Fibroblast of lung (primary cell): Measurements from ENCODE around the gene CLIP2. TPM values are rescaled to one million over a fixed set of nuclear protein-coding genes. Genes with fewer than 3 reads are reported as not detected.
A peak's percentile ranks its signal among the peaks of the same experiment; 100 is the strongest.

ENCODE experiments used
- DNase-seq, 2 donors: peaks; one replicate each; pipeline versions ENCODE4 v3.0.0 to v3.0.0-alpha.2; 2010; ENCODE audit warnings: low read depth in 2 of 2
- H2AFZ ChIP-seq: 2 replicates; pipeline ENCODE4 v1.5.1; 2012; ENCODE audit warnings: low read length, control low read depth, inconsistent platforms
- H3K27ac ChIP-seq: 2 replicates; pipeline ENCODE4 v1.5.1; 2011; ENCODE audit warnings: low read length, control low read depth; ENCODE audit not compliant: insufficient read depth
- H3K27me3 ChIP-seq: 2 replicates; pipeline ENCODE4 v1.5.1; 2011; ENCODE audit warnings: mild to moderate bottlenecking, low read length; ENCODE audit not compliant: control insufficient read depth, insufficient read depth
- H3K36me3 ChIP-seq: 2 replicates; pipeline ENCODE4 v1.5.1; 2011; ENCODE audit warnings: low read length; ENCODE audit not compliant: control insufficient read depth, insufficient read depth
- H3K4me1 ChIP-seq: 2 replicates; pipeline ENCODE4 v1.5.1; 2011; ENCODE audit warnings: low read length; ENCODE audit not compliant: control insufficient read depth, insufficient read depth; ENCODE audit errors: extremely low read depth
- H3K4me2 ChIP-seq: 2 replicates; pipeline ENCODE4 v1.5.1; 2011; ENCODE audit warnings: low read length, control low read depth; ENCODE audit not compliant: insufficient read depth; ENCODE audit errors: extremely low read depth
- H3K4me3 ChIP-seq, 4 experiments: fragments of 200-600 bp in 1 of 4; sonication (generic) in 1 of 4; replicated peaks in 1 of 4; 2 replicates each; pipeline ENCODE4 v1.5.1; 2011 to 2016; ENCODE audit warnings: low read length in 4 of 4, low read depth in 3 of 4, mild to moderate bottlenecking in 3 of 4, control low read depth in 2 of 4, inconsistent platforms in 1 of 4, mixed read lengths in 1 of 4; ENCODE audit not compliant: insufficient read depth in 1 of 4; ENCODE audit errors: control extremely low read depth in 1 of 4
- H3K79me2 ChIP-seq: 2 replicates; pipeline ENCODE4 v1.5.1; 2012; ENCODE audit warnings: mild to moderate bottlenecking, low read length, inconsistent platforms; ENCODE audit not compliant: control insufficient read depth, insufficient read depth
- H3K9ac ChIP-seq: 2 replicates; pipeline ENCODE4 v1.5.1; 2011; ENCODE audit warnings: mild to moderate bottlenecking, low read length, control low read depth; ENCODE audit not compliant: insufficient read depth
- H3K9me3 ChIP-seq: 2 replicates; pipeline ENCODE4 v1.5.1; 2012; ENCODE audit warnings: low read depth, low read length; ENCODE audit not compliant: control insufficient read depth, insufficient read depth
- H4K20me1 ChIP-seq: 2 replicates; pipeline ENCODE4 v1.5.1; 2011; ENCODE audit warnings: low read length; ENCODE audit not compliant: control insufficient read depth, insufficient read depth; ENCODE audit errors: extremely low read depth
- CTCF ChIP-seq, 2 donors: IDR thresholded peaks in 1 of 2; conservative IDR thresholded peaks in 1 of 2; 1 replicate in 1 of 2; 2 replicates in 1 of 2; pipeline ENCODE4 v1.5.1; 2011 to 2012; ENCODE audit warnings: low read length in 2 of 2, control low read depth in 1 of 2, inconsistent platforms in 1 of 2, low read depth in 1 of 2, mild to moderate bottlenecking in 1 of 2
- EZH2 ChIP-seq: IDR thresholded peaks from 2 replicates; pipeline ENCODE4 v1.5.1; 2012; ENCODE audit warnings: low read length, control low read depth, mild to moderate bottlenecking; ENCODE audit errors: missing control alignments
- polyA plus RNA-seq, 2 donors: library from polyadenylated mRNA; depleted of rRNA in 1 of 2; stranded (reverse) in 1 of 2; unstranded in 1 of 2; fragments of >200 nt; gene quantifications; 2 replicates each; pipeline ENCODE4 v1.2.1, GENCODE V29; 2011 to 2012; ENCODE audit warnings: missing spikeins in 1 of 2
- total RNA-seq: library from RNA; depleted of rRNA; stranded (reverse); fragments of >200 nt; gene quantifications from 2 replicates; pipeline ENCODE4 v1.2.1, GENCODE V29; 2014

The CLIP2 gene
- total and polyA plus RNA-seq, 2 donors (not counting 1 experiment from before 2014, with no cell fraction given): 13.1 to 77.8 TPM

- Histone ChIP-seq H3K27ac (peak overlapping the region; percentile 44), H3K9ac (peak overlapping the region; percentile 20), H3K9me3 (no peaks in the 10 kb centered on the region), H3K36me3 (no peaks in the 10 kb centered on the region), H3K4me3 (peak overlapping the region; percentile 27 to 57 (median 39)), H3K4me2 (peak overlapping the region; percentile 49), H3K4me1 (peaks cover 7% of the 10 kb centered on the region), H3K79me2 (no peaks in the 10 kb centered on the region), H4K20me1 (no peaks in the 10 kb centered on the region), H2AFZ (peak overlapping the region; percentile 14), H3K27me3 (no peaks in the 10 kb centered on the region)
- TF ChIP-seq EZH2 (no peak), CTCF (conservative IDR thresholded peaks at IDR 0.05 in 1 of 2, IDR thresholded peaks at IDR 0.05 in 1 of 2; ENCODE audit: low read depth in 1 of 2, low read length in 2 of 2) (no peak)
- peak; percentile 78 for DNase-seq
Measured at GRCh38 chr7:74269757-74270277, 19.4 kb upstream of the CLIP2 start.

- Histone ChIP-seq H3K4me2 (no peak overlapping the region), H3K27me3 (no peaks in the 10 kb centered on the region), H3K9ac (no peak overlapping the region), H4K20me1 (no peaks in the 10 kb centered on the region), H3K79me2 (no peaks in the 10 kb centered on the region), H3K9me3 (no peaks in the 10 kb centered on the region), H3K4me3 (no peak overlapping the region), H3K36me3 (no peaks in the 10 kb centered on the region), H3K4me1 (peaks cover 7% of the 10 kb centered on the region), H2AFZ (no peak overlapping the region), H3K27ac (peak overlapping the region; percentile 99)
- no peak for DNase-seq
- TF ChIP-seq EZH2: no peak
- TF ChIP-seq CTCF (conservative IDR thresholded peaks at IDR 0.05 in 1 of 2, IDR thresholded peaks at IDR 0.05 in 1 of 2; ENCODE audit: low read depth in 1 of 2, low read length in 2 of 2): no peak
Measured at GRCh38 chr7:74271742-74272141, 17.5 kb upstream of the CLIP2 start.

- Histone ChIP-seq H3K4me3 (peak overlapping the region in 1 of 4 experiments; percentile 28), H3K9ac (peak overlapping the region; percentile 63)
Measured at GRCh38 chr7:74272305-74273038, 16.7 kb upstream of the CLIP2 start.

More at GRCh38 chr7:74272305-74273038, 16.7 kb upstream of the CLIP2 start:
- Histone ChIP-seq H3K27ac (peak overlapping the region; percentile 99), H3K4me2 (peak overlapping the region; percentile 80), H2AFZ (peak overlapping the region; percentile 75), H3K79me2 (no peaks in the 10 kb centered on the region), H3K9me3 (no peaks in the 10 kb centered on the region), H3K4me1 (peaks cover 7% of the 10 kb centered on the region), H4K20me1 (no peaks in the 10 kb centered on the region), H3K27me3 (no peaks in the 10 kb centered on the region), H3K36me3 (no peaks in the 10 kb centered on the region)
- peak; percentile 97 for DNase-seq
- TF ChIP-seq CTCF (conservative IDR thresholded peaks at IDR 0.05 in 1 of 2, IDR thresholded peaks at IDR 0.05 in 1 of 2; ENCODE audit: low read depth in 1 of 2, low read length in 2 of 2): no peak
- no peak for TF ChIP-seq EZH2
